HG03064 (cell line): ENCODE data around the gene DNAJC28.
A peak's percentile ranks its signal among the peaks of the same experiment; 100 is the strongest.
"Not testable (repeated sequence)": the region's sequence is repeated elsewhere in the genome, so short reads cannot be mapped to it uniquely, and the experiment has no call there.

Source experiments
- ATAC-seq: cut with Tn5 transposase; IDR thresholded peaks from one replicate; pipeline ENCODE4 v1.9.1; 2021; ENCODE audit warnings: low read depth; ENCODE audit not compliant: unreplicated experiment

Gene DNAJC28

DNA sequence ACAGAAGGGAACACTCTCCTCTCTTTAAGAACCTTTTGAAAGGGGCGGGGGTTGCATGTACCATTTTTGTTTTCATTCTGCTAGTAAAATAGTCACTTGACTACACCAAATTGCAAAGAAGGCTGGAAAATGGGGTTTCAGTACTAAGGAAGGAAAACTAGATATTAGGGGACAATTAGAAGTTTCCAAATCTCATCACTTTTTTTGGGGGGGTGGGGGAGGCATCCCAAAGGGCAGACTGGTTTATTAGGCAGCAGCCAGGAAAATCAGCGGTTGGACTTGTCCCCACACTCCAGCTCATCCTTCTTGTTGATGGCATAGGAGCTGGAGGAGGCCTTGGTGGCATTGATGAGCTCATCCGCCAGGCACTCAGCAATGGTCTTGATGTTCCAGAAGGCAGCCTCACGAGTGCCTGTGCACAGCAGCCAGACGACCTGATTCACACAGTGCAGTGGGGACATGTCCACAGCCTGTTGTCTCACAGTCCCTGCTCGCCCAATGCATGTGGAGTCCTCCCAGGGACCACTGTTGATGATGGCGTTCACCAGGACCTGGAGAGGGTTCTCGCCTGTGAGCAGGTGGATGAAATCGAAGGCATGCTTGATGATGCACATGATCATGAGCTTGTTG lies 10.1 kb downstream of the DNAJC28 start:
- ATAC-seq = no peak

DNA sequence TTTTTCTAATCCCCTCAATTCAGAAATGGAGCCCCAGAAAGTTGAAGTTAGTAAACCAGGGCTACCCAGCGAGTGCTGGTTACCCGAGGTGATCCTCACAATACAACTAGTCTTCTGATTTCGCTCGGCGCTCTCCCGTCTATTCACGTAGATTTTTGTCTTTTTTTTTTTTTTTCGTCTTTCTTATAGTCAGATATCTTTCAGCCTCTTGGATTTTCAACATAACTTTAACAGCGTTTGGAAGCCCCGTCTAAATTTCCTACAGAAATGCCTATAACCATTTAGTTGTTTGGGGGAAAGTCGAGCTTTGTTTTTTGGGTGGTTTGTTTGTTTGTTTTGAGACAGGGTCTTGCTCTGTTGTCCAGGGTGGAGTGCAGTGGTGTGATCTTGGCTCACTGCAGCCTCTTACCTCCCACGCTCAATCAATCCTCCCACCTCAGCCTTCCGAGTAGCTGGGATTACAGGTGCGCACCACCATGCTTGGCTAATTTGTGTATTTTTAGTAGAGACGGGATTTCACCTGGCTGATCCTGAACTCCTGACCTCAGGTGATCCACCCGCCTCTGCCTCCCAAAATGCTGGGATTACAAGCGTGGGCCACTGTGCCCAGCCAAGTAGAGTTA lies 10.9 kb downstream of the DNAJC28 start:
- no peak for ATAC-seq

DNA sequence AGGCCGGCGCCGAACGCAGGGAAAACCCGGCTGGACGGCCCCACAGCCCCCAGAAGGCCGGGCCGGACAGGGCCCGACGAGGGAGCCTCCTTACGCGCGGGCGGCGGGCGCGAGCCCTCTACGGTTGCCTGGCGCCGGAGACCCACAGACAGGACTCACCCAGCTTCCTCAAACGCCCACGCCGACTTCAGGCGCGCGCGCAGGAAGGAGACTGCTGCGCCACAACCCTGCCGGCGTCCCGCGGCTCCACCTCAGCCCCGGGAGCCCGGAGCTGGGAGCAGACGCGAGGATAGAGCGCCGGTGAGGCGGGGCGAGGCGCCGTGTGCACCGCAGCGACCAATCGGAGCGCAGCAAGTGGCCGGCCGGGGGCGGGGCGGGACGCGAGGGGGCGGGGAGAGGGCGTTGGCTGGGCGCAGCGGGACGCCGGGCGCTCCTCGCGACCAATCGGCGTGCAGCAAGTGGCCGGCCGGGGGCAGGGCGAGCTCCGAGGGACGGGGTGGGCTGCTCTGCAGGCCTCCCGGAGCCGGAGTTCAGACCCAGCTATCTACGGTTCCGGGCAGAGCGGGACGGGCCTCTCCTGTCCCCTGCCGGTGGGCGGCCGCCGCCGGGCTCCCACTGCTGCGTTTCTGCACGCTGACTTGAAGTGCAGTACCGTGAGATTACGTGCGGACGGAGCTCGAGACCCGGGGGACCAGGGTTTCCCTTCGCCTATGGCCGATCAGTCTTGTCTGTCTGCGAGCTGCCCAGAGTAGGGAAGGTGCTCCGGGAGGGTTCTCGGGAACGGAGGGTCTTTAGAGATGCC lies 11.6 kb downstream of the DNAJC28 start, which contains the start of gene TMEM50B:
TSS of gene TMEM50B (minus strand) at position 296 of the 802 bp plus-strand sequence. CDS start 11,089 bp downstream, outside the sequence.
- ATAC-seq = peak; percentile 90

DNA sequence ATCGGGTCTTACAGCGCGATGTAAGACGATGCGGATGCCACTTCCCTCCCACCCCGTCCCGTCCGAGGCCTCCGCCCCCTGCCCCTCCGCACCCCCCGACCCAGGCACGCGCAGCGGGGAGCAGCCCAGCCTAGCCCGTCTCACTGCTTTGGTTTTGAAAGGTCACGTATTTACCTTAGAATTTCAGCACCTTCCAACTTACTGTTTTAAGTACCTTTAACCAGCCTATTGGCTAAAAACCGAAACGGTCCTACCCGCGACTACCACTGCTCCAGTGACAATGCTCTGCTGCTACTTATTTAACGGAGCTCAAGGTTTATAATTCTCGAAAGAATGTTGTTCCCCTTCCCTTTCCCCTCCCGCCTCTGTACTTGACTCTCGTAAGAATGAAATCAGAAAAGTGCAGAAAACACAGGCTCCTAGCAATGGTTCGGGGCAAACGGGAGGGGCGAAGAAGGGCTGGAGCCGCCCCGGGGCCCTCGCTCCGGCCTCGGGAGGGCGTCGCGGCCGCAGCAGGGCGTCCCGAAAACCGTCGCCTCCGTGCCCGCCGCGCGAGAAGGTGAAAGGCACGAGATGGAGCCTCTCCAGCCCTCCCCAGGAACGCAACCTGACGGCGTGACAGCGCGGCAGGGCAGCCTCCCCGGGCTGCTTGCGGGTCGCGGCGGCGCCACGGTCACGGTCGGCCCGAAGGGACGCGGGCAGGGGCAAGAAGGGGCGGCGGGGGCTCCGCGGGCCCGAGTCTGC lies 12.4 kb downstream of the DNAJC28 start:
- peak; percentile 27 for ATAC-seq

DNA sequence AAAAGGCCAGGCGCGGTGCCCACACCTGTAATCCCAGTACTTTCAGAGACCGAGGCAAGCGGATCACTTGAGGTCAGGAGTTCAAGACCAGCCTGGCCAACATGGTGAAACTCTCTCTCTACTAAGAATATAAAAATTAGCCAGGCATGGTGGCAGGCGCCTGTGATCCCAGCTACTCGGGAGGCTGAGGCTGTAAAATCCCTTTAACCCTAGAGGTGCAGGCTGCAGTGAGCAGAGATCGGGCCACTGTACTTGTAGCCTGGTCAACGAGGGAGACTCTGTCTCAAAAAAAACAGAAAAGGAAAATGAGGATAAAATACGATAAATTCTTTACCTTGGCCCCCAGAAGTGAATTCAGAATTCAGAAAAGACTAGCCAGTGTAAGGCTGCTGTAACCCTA lies 13.3 kb downstream of the DNAJC28 start:
- ATAC-seq = no peak

DNA sequence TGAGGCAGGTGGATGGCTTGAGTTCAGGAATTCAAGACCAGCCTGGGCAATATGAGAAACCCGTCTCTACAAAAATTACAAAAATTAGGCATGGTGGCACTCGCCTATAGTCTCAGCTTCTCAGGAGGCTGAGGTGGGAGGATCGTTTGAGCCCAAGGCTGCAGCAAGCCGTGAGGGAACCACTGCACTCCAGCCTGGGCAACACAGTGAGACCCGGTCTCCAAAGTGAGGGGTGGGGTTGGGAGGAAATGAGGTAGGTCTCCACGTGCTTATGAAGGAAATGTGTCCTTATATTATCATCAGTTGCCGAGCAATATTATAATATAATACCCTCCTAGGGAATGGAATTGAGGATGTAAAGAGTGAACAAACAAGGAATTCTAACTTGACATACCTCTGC lies 14.4 kb downstream of the DNAJC28 start:
- ATAC-seq = no peak

DNA sequence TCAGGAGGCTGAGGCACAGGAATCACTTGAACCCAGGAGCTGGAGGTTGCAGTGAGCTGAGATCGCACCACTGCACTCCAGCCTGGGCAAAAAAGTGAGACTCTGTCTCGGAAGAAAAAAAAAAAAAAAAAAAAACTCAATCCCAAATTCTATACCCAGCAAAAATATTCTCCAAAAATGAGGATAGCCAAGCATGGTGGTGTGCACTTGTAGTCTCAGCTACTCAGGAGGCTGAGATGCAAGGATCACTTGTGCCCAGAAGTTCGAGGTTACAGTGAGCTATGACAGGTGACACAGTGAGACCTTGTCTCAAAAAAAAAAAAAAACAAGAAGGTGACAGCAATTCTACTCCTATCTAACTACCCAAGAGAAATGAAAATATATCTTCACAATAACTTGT lies 18.2 kb downstream of the DNAJC28 start:
- no peak for ATAC-seq

DNA sequence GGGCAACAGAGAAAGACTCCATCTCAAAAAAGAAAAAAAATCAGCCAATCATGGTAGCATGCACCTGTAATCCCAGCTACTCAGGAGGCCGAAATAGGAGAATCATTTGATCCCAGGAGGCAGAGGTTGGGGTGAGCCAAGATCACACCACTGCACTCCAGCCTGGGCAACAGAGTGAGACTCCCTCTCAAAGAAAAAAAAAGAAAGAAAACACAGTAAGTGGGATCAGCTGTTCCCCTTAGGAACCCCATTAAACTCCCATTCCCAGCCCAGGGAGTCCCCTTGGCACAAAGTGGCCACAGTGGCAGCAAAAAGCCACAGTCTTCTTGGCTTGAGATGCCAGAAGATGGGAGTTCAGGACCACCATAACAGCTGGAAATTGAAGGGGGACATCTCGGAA lies 20.8 kb downstream of the DNAJC28 start:
- ATAC-seq = no peak

DNA sequence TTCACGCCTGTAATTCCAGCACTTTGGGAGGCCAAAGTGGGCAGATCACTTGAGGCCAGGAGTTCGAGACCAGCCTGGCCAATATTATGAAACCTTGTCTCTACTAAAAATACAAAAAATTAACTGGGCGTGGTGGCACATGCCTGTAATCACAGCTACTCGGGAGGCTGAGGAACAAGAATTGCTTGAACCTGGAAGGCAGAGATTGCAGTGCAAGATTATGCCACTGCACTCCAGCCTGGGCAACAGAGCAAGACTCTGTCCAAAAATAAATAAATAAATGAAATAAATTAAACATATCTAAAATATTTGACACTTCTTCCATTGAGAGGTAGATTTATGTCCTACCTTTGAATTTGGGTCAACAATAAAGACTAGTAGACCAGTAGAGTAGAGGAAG lies 22.3 kb downstream of the DNAJC28 start:
- not testable (repeated sequence) for ATAC-seq

DNA sequence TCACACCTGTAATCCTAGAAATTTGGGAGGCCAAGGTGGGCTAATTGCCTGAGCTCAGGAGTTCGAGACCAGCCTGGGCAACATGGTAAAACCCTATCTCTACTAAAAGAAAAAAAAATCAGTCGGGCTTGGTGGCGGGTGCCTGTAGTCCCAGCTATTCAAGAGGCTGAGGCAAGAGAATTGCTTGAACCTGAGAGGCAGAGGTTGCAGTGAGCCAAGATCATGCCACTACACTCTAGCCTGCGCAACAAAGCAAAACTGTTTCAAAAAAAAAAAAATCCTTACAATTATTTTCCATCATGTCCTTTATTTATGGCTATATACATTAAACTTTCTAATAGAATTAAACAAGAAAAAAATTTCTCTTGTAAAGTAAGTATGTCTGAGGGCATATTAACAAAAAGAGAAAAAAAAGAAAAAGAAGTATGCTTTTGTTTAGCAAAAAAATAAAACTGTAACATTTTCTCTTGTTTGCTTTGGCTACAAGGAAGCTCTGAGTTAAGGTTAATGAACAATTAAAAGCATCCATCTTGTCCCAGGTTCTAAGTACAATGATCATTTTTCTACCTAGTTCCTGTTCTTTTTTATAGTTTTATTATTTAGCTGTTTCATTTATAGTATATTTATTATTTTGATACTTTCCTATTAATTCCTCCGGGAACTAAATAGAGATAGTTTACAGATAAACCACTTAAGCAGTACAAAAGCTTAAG lies 29.8 kb downstream of the DNAJC28 start:
- no peak for ATAC-seq

DNA sequence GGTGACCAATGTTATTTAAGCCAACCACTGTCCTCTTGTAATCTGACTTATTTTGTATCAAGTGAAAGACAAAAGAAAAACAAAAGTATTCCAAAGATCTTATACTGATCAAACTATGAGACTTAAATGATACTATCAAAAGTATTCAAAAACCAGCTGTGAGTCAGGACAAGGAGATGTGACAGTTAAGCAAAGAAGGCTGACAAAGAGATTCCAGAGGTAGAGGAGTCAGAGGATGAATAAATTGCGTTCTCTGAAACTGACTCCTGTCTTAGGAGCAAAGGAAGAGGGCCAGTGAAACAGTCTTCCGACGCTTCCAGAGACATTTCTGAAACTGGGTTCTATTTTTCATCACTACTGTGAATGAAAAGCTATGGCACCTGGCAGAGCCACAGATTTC lies 32.7 kb downstream of the DNAJC28 start:
- ATAC-seq = no peak

DNA sequence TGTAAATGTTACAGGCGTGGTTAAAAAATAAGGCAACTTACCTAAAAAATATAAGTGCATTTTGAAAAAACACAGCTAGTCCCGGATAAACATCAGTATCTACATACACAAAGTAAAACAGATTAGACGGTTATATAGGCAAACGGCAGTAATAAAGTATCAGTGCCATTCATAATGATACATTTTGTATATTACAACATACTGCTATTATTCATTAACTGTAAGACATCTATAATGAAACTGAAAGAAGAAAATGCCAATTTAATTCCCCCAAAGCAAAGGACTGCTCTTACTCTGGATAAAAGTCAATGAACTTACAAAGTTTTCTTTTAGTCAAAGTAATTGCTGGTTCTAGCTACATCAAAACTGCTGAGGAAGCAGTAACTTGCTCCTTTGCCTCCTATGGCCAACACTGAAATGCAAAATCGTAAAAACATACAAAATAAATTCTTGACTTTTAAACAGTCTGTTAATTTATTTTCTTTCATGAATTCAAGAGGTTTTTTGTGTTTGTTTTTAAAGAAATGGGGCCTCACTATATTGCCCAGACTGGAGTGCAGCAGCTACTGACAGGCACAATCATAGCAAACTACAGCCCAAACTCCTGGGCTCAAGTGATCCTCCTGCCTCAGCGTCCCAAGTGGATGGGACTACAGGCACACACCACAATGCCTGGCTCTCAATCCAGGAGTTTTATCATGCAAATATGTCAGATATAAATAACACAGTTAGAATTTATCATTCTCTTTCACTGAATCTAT lies 35.6 kb downstream of the DNAJC28 start:
- ATAC-seq = no peak

DNA sequence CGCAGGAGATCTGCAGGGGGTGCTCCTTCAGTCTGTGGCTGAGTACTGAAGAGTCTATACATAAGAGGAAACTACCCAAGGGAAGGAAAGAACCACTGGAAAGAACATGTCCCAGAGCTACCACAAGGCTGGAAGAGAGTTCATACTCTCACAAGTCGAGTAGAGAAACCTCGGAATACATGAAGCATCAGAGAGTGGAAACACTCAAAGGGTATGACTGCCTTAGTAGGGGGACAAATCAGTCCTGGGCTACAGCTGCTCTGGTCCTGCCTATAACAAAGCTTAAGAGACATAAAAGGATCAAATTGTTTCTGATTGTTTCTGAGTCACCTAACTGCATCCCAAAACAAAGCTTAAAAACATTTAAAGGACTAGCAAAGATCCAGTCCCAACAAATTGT lies 39.2 kb downstream of the DNAJC28 start:
- ATAC-seq = no peak

DNA sequence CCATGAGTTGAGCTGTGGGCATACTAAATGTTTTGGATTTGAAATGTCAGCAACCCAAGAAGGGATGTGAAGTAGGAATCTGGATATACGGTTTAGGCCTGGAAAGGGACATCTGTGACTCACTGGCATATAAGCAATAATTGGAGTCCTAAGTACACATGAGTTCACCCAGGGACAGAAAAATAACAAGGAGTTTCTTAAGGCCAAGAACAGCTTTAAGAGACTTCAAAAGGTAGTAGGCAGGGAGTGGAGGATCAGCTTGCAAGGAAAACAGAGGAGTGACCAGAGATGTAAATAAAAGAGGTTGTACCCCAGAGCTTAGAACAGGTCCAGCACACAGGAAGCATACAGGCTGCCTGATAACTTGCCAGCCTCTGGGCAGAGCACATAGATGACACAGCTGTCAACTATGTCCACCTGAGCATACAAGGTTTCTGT lies 39.9 kb downstream of the DNAJC28 start:
- ATAC-seq = no peak

DNA sequence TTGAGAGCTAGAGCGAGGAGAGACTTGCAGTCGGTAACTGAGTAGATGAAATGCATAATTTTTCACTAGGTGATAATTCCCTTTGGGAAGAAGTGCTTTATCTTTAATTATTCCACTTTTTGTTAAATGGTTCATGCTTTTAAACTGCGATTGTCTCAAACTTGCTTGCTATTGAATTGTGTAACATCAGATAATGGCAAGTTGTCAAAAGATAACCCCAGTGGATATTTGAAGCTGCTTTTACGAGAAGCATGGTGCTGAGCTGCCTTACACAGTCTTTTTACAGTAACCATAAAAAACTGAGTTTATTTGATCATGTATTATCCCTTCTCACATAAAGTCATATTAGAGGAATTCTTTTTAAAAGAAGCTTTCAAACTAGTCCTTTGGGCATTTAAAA lies 41.9 kb downstream of the DNAJC28 start:
- ATAC-seq = no peak

DNA sequence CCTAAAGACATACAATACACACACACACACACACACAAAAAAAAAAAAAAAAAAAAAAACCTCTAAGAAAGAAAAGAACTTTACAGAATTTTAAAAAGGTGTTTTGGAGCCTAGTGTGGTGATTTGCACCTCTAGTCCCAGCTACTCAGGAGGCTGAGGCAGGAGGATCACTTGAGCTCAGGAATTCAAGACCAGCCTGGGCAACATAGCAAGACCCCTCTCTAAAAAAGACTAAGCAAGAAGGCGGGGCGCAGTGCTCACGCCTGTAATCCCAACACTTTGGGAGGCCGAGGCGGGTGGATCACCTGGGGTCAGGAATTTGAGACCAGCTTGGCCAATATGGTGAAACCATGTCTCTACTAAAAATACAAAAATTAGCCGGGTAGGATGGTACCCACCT lies 44.9 kb downstream of the DNAJC28 start:
- not testable (repeated sequence) for ATAC-seq

DNA sequence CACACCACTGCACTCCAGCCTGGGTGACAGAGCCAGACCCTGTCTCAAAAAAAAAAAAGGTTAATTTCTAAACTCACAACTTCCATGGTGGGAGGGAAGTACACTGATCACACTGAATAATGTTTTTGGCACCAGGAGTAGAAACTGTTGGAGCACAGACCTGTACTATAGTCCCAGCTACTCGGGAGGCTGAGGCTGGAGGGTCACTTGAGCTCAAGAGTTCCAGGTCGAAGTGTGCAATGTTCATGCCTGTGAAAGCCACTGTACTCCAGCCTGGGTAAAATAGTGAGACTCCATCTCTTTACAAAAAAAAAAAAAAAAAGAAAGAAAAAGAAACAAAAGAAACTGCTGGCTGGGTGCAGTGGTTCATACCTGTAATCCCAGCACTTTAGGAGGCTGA lies 47.0 kb downstream of the DNAJC28 start:
- ATAC-seq = no peak

DNA sequence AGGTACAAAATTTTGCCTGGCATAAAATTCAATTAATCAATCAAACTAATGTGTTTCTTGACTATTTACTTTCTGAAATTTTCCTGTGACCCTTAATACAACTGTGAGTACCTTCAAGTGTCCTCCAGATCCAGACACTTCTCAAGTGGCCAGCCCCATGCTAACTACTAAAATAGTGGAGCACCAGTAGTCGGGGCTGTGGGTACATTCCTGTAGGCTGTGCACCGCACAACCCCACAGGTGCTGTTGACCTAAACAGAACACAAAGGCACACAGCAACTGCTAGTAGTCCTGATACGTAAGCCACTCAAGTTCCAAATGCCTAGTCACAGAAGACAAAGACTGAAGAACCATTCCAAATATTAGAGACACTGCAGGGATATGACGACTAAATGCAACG lies 48.3 kb downstream of the DNAJC28 start:
- ATAC-seq = no peak
